Measurements from ENCODE around the gene PIK3AP1.

GRCh38 chr10:96747734-96748550, 27.6 kb upstream of the PIK3AP1 start:
- no peak for TF ChIP-seq POLR2A (IDR thresholded peaks at IDR 0.05)
- no peak for TF ChIP-seq CTCF (IDR thresholded peaks at IDR 0.05)
